ENCODE results near the gene FCER1G.
"Not testable (repeated sequence)": the region's sequence is repeated elsewhere in the genome, so short reads cannot be mapped to it uniquely, and the experiment has no call there.

FCER1G gene

DNA sequence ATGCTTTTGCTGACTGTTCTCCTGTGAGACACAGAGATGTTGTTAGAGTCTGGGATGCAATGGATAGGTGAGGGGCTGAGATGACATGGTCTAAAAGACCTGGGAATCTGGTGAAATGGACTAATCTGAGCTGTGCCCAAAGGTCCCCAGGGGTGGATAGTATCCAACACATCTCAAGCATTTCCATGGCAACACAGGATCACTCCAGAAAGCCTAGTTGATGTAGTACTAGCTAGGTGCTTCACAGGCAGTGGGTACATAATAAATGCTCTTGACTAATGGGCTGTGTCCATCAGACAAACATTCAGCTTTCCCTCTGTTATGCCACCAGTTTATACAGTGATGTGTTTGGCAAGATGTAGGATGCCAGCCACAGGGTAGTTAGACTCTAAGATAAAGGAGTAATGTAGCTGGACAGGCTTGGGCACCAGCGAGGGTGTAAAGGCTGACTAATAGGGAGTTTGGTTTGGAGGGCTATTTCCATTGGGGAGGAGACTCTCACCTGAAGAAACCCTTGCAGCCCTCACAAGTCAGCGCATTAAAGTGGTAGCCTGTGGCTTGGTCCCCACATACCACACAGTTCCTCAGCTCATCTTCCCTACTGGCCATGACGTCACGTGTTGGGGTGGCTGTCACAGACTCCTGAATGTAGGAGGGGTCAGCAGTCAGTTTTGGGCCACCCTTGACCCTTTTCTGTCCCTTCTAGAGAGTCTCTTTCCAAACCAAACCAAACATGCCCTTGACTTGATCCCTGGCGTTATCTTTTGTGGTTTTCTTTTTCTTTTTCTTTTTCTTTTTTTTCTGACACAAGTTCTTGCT lies 21.1 kb downstream of the FCER1G start:
- no peak for DNase-seq

DNA sequence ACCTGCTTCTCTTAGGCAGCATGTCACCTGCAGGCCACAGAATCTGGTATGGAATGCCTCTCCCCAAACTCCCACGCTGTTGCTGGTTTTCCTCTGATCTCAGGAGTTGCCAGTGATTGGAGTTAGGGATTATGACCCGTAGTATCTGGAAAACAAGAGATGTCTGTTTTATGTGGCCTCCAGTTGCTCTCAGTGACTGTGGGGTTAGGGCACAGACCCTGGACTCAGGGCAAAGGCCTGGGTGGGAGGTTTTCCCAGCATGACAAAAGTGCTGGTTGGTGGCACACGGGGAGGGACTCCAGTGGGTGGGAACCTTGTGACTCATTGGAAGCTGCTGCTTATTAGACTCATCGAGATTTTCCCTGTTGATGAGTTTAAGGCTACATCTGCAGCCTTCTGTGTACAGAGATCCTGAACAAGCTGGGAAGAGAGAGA lies 23.0 kb downstream of the FCER1G start, which contains the start of gene NR1I3:
TSS of gene NR1I3 (minus strand) at position 165 of the 435 bp plus-strand sequence. CDS start 1,638 bp downstream, outside the sequence.
- DNase-seq: no peak

DNA sequence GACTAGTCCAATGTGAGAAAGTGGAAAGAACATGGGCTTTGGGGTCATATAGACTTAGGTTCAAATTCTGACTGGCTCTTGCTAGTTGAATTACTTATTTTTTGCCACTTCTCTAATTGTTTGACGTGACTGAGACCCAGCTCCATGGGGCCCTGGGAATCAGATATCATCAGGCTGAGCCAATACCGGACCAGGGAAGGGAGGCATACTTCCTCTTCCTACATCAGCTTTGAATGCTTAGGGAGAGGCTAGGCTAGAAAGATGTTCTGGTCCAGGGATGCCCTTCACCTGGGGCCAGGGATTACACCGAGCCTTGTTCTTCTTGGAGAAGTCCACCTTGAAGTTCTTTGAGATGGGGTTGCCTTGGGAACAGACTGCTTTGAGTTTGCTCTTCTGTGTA lies 26.6 kb downstream of the FCER1G start:
- DNase-seq: no peak

DNA sequence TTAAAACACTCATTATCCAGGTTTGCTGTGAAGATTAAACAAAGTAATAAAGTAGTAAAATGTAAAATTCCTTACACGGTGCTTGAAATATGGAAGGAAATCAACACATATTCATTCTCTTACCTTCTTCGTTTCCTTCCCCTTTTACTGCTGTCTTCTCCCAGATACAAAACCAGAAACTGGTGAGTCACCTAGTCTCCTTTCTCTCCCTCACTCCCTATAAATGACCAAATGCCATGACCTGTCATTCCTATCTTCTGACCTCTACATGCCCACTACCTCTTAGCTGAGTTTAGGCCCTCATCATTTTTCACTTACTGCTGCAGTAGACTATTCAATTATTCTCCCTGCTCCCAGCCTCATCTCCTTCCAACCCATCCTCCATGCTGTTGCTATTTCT lies 27.2 kb downstream of the FCER1G start:
- DNase-seq: no peak

DNA sequence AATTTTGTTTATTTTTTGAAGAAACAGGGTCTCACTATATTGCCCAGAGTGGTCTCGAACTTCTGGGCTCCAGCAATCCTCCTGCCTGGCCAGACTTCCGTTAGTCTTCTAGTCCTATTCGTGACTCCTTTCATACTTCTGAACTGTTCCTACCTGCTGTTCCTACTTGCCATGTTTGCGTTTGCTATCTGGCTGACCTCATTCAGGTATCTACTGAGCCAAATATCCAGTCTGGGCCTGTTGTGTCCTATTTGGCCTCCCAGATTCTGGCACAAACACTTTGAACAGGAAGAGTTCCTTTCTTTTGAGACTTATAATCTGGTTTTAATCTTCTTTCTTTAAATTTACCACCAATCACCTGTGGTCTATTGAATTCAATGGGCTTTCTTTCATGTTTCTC lies 29.8 kb downstream of the FCER1G start:
- DNase-seq: no peak

DNA sequence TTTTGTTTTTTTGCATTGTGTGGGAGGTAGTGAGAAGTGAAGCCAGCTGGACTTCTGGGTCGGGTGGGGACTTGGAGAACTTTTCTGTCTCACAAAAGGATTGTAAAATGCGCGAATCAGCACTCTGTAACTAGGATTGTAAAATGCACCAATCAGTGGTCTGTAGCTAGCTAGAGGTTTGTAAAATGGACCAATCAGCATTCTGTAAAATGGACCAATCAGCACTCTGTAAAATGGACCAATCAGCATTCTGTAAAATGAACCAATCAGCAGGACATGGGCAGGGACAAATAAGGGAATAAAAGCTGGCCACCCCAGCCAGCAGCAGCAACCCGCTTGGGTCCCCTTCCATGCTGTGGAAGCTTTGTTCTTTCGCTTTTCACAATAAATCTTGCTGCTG lies 35.0 kb downstream of the FCER1G start:
- not testable (repeated sequence) for DNase-seq

DNA sequence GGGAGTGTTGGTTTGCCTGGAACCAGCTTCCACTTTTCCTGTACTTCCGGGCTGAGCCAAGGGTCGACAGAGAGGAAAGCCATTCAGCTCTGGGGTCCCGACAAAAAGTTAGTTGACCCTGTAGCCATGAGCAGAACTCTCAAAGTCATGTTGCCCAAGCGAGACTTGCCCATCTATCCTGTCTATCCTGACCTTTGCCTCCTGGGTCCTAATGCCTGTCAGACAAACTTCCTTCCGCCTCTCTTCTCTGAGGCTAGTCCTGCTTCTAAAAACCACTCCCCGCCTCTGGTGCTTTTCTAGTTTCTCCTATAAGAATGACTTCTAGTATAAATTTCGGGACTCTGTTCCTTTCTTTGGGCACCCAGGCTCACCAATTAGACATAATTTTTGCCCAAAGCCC lies 35.7 kb downstream of the FCER1G start:
- DNase-seq: no peak

DNA sequence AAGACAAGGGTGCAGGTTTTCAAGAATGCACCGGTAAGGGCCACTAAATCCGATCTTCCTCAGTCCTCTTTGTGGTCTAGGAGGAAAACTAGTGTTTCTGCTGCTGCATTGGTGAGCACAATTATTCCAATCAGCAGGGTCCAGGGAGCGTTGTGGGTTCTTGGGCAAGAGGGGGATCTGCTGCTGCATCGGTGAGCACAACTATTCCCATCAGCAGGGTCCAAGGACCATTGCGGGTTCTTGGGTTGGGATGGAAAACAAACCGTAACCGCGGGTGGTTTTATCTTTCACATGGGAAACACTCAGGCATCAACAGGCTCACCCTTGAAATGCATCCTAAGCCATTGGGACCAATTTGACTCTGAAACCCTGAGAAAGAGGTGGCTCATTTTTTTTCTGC lies 36.5 kb downstream of the FCER1G start:
- no peak for DNase-seq

DNA sequence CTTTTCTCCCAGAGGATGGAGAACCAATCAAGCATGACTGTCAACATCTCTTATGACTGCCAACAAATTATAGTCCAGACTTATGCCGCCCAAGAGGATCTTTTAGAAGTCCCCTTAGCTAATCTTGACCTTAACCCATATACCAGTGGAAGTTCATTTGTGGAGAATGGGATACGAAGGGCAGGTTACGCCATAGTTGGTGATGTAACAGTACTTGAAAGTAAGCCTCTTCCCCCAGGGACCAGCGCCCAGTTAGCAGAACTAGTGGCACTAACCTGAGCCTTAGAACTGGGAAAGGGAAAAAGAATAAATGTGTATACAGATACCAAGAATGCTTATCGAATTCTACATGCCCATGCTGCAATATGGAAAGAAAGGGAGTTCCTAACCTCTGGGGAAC lies 40.2 kb downstream of the FCER1G start:
- DNase-seq: not testable (repeated sequence)

DNA sequence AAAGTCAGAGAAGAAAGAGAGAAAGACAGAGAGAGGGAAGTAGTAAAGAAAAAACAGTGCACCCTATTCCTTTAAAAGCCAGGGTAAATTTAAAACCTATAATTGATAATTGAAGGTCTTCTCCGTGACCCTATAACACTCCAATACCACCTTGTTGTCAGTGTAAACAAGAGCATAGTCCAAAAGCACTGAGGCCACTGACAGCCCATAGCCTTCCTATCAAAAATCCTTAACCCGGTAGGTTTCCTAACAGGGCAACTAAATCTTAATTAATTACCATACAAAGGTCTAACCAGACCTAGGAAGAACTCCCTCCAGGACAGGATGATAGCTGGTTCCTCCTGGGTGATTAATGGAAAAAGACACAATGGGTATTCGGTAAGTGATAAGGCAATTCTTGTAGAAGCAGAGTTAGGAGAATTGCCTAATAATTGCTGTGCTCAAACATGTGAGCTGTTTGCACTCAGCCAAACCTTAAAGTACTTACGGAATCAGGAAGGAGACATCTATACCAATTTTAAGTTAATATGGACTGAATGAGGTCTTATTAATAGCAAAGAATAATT lies 40.9 kb downstream of the FCER1G start:
- not testable (repeated sequence) for DNase-seq

DNA sequence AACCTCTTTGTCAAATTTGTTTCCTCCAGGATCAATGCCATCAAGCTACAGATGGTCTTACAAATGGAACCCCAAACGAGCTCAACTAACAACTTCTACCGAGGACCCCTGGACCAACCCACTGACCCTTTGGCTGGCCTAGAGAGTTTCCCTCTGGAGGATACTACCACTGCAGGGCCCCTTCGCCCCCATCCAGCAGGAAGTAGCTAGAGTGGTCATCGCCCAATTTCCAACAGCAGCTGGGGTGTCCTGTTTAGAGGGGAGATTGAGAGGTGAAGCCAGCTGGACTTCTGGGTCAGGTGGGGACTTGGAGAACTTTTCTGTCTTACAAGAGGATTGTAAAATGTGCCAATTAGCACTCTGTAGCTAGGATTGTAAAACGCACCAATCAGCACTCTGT lies 42.0 kb downstream of the FCER1G start:
- not testable (repeated sequence) for DNase-seq

DNA sequence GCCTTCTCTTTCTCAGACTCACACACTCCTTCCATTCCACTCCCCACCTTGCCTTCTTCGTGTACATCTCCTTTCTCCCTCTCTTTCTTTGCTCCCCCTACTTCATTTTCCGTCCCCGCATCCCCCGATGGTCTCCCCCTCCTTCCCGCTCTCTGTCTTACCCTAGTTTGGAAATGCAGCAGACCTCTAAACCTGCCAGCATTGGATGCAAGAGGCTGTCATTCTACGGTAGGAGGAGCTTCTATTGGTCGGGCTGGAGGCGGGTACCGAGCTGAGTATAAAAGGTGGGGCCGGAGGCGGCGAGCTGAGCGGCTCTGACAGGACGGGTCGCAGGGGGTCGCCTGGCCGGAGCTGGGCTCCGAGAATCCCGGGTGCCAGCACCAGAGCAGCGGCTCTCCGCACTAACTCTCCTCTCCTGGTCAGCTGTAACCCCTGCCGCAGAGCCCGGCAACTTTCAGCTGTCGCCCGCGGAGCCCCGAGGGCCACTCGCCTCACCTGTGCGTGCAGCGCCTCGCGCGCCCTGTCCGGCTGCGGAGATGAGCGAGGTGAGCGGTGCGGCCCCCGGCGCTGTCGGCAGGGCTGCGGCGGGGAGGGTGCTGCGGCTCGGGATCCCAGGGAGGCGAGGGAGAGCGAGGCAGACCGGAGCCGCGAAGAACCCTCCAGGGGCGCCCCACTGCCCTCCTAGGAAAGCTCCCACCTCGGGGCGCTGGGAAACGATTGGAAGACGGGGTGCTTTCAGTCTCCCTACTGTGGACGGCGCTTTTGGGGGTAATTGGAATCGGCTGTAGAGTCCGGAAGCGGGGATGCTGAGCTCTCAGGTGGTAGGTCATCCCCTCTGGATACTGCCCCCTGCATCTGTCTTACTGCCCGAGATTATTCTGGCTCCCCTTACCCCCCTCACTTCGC lies 43.6 kb downstream of the FCER1G start, which contains the start of gene PCP4L1:
TSS of gene PCP4L1 (plus strand) at position 307 of the 906 bp plus-strand sequence. CDS start at position 537, 230 bp downstream.
- no peak for DNase-seq

DNA sequence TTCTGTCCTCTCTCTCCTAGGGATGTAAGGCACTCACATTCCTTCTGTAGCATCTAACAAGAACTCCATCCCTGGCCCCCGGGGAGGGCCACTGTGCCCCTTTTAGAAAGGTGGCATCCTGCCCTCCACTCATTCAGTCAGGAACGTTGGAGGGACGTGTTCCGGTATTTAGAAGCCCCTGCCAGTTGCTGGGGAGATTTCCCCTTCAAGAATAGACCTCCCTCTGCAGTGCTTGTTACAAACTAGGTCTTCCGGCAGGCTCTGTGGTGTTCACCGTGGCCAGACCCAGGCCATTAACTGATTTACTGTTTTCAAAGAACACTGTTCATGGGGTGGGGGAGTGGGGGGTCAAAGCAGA lies 44.2 kb downstream of the FCER1G start:
- no peak for DNase-seq

DNA sequence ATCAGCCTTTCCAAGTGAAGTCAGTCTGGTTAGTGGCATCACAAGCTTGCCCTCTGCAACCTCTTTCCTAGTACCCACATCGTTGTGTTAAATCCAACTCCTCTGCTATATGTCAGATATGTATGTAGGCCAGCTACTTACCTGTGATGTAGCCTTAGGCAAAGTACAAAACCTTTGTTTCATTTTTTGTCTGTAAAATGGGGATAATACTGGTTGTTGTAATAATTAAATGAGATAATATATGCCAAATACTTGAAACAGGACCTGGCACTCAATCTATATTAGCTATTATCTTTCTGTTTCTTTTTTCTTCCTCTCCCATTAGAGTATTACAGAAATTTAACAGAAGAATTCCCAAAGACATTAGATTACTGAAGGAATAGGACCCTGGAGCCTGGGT lies 44.7 kb downstream of the FCER1G start:
- no peak for DNase-seq

DNA sequence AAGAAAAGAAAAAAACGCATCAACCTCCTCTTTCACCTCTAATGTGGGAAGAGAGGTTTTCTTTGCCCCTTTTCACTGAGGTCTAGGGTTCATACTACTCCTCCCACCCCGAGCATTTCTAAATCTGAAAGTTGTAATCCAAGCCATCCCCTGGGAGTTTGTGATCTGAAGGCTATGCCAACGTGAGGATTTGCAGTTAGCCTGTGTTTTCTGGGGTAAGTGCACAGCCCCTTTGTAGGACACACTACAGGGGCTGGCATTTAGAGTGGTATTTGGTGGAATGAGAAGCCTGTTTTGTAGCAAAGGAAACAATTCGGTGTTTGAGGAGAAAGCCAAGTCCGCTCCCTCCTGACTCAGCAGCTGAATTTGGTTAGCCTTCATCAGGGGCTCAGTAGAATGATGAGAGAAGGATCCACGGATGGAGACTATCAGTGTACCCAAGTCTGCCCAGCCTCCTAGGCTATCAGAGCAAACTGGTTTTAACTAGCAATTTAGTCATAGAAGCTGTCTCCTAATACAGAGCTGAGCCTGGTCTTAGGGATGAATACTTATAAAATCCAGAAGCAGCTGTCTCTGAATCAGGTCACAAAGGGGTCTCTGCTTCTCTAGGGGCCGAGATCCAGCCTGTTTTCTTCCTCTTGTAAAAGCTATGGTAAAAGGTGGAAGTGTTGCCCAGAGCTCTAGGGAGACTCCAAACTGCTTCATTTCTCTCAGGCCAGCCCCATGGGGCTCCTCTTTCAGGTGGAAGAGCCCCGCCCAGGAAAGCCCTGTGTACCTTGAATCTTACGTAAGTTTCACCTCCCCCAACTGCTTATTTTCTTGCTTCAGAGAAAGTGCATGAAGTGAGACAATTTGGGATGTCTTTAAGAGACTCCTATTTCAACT lies 45.5 kb downstream of the FCER1G start:
- no peak for DNase-seq

DNA sequence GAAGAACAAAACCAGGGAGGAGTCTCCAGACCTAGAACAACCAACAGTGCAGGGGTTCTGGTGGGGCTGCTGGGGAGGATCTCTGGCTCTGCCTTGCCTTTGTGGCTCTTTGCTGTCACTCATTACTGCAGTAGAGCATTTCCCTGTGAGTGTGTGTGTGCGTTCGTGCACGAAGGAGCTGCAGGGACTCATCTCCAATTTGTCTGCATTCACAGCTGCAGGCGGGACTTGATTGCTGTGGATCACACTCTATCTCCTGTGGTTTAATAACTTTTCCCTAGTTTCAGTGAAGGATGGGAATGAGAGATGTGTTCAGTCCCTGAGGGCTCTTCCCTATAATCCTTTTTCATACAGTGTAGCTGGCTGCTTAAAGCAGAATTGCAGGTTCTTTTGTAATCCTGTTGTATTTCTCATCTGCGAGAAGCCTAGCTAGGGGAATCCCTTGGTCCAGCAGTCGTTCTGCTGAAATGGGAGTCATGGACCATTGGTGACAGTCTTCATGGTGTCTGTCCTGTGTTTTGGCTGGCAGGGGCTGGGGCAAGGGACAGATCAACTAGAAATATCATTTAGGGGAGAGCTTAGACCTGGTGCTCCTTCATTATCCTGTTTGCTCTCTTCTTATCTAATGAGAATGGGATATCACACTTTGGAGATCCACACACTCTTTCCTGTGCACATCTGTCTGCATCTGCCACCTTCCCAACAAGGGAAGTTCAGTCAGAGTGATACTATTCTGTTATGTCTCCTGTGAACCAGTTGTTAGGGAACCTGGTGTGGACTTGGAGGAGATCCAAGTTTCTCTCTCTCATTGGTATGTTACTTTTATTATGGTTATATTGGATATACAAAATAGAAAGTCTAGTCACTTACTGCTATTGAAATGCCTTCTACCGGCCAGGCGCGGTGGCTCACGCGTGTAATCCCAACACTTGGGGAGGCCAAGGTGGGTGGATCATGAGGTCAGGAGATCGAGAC lies 46.5 kb downstream of the FCER1G start:
- no peak for DNase-seq

DNA sequence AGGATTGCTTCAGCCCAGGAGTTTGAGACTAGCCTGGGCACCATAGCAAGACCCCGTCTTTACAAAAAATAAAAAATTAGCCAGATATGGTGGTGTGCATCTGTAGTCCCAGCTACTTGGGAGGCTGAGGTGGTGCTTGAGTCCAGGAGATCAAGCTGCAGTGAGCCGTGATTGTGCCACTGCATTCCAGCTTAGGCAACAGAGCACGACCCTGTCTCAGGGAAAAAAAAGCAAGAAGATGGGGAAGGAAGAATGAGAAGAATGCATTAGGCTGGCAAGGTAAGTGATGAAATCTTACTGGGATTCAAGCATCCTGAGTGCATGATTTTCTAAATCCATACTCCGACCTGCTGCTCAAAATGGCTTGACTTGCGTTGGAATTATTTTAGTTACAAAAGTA lies 50.2 kb downstream of the FCER1G start:
- no peak for DNase-seq

DNA sequence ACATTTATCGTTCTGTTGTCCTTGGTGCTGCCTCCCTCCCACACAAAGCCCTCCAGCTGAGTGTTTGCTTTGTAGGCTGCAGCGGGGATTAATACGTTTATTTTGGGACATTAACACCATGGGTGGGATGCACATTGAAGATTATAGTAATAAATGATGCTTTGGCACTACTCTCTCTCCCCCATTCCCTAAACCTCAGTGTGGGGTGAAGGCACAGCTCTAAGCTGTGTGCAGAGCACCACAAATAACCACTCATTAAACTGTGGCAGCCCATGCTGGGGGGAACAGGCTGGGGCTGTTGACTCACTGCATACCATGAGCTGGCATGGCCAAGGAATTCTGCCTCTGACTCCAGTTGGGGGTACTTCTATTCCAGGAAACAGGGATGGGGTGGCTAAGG lies 51.1 kb downstream of the FCER1G start:
- no peak for DNase-seq

DNA sequence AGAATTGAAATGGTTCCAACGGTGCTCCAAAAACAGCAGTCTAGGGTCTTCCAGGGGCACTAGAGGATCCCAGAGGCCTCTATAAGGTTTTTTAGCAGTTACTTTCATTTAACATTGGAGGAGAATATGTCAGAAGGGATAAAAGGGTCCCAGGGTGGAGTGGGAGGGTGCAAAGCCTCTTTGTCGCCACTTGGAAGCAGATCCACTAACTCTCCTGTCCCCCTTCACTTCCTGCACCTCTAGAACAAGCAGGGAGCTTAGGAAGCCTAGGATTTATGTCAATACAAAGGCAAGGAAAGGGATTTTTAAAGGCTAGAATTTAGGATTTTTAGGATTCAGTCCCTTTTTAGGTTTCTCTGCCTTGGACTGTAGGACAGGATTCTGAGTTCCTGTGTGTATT lies 51.7 kb downstream of the FCER1G start:
- no peak for DNase-seq

DNA sequence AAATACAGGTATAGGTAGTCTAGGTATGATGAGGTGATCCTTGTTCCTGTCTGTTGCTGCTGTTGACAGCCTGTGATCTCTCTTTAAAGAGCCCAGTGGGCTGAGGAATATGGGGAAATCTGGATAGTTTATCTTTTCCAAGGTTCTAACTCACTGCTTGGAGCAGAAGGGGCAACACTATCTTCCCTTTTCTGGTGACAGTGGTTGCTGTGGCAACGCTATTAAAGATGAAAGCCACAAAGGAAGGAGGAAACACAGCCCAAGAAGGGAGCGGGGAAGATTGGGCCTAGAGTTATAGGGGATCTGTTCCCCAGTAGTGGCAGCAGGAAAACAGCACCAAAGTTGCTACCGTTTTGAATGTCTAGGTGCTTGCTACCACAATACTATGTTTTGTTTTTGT lies 52.2 kb downstream of the FCER1G start:
- DNase-seq: no peak
